ENCODE data around the gene BICC1. TPM values are rescaled to one million over a fixed set of nuclear protein-coding genes. Genes with fewer than 3 reads are reported as not detected.

BICC1 gene
- total and polyA plus RNA-seq, 2 donors (not counting 3 experiments of a cell fraction or from before 2014, with no cell fraction given): 0.06 to 0.29 TPM

DNA sequence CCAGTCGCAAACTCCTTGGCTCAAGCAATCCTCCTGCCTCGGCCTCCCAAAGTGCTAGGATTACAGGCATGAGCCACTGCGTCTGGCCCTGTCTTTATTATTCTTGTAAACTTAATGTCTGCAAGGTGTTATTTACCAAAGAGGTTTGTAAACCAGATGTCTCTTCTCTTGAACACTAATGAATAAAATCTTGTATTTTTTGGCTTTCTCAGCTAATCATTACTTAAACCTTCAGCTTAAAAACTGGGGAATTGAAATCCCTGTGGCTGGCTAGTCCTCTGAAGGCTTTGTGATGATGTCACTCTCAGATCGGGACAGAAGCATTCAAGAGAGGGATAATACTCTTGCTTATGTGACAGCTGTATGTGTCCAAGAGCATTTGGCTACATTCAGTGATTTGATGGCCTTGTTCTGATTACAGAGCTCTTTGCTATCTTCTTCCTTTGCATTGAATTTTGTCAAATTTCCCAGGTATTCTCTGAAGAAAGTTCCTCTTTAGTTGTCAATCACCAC is 130.3 kb downstream of the BICC1 start:
- no peaks in the 10 kb centered on the region for H3K9me3 ChIP-seq (replicated peaks; ENCODE audit: control insufficient read depth, insufficient read depth, low read length)
- H3K4me1 ChIP-seq (ENCODE audit: control insufficient read depth, extremely low read depth, insufficient read depth, low read length): peaks cover 2% of the 10 kb centered on the region
- BruUV-seq (replicated peaks): no TSS peak
- H3K36me3 ChIP-seq (ENCODE audit: control insufficient read depth in 2 of 2, extremely low read depth in 1 of 2, insufficient read depth in 2 of 2, low read length in 2 of 2): no peaks in the 10 kb centered on the region
- H3K9ac ChIP-seq (replicated peaks; ENCODE audit: extremely low read depth, insufficient read depth, low read length): no peak overlapping the region
- H3K4me3 ChIP-seq (replicated peaks in 1 of 3; ENCODE audit: insufficient read depth in 1 of 3, low read depth in 1 of 3, low read length in 3 of 3): no peak overlapping the region
- intact Hi-C loops (cut with micrococcal nuclease): loop anchor here (5.0 kb wide), 1 partner anchor 341 kb away; no protein-coding TSS in a partner anchor
- CTCF ChIA-PET: interaction anchor here (0.6 to 2.1 kb wide), 2 partner anchors 112 to 304 kb away, joined by 3 to 6 read pairs; no protein-coding TSS in a partner anchor
- H3K79me2 ChIP-seq (ENCODE audit: control insufficient read depth, insufficient read depth, low read length): no peaks in the 10 kb centered on the region
- TF ChIP-seq GATA2 (IDR thresholded peaks at IDR 0.05; ENCODE audit: insufficient read depth, insufficient read length, low read depth, low read length) (no peak), POLR2A (IDR thresholded peaks at IDR 0.05; ENCODE audit: low read depth, low read length) (no peak), EZH2 (IDR thresholded peaks at IDR 0.05; ENCODE audit: borderline replicate concordance, low read depth, low read length, severe bottlenecking) (no peak), POLR2AphosphoS5 (IDR thresholded peaks at IDR 0.05; ENCODE audit: insufficient read depth, low read depth, low read length) (no peak), FOS (IDR thresholded peaks at IDR 0.05; ENCODE audit: borderline replicate concordance, insufficient read depth, low read length) (no peak), MYC (IDR thresholded peaks at IDR 0.05; ENCODE audit: low read depth, low read length) (no peak), JUN (IDR thresholded peaks at IDR 0.05; ENCODE audit: borderline replicate concordance, insufficient read depth, insufficient read length, low read depth) (no peak)
- TF ChIP-seq, protein P1, sequence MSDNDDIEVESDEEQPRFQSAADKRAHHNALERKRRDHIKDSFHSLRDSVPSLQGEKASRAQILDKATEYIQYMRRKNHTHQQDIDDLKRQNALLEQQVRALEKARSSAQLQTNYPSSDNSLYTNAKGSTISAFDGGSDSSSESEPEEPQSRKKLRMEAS (IDR thresholded peaks at IDR 0.05; ENCODE audit: insufficient read depth, insufficient read length): no peak
- TF ChIP-seq, protein P2, sequence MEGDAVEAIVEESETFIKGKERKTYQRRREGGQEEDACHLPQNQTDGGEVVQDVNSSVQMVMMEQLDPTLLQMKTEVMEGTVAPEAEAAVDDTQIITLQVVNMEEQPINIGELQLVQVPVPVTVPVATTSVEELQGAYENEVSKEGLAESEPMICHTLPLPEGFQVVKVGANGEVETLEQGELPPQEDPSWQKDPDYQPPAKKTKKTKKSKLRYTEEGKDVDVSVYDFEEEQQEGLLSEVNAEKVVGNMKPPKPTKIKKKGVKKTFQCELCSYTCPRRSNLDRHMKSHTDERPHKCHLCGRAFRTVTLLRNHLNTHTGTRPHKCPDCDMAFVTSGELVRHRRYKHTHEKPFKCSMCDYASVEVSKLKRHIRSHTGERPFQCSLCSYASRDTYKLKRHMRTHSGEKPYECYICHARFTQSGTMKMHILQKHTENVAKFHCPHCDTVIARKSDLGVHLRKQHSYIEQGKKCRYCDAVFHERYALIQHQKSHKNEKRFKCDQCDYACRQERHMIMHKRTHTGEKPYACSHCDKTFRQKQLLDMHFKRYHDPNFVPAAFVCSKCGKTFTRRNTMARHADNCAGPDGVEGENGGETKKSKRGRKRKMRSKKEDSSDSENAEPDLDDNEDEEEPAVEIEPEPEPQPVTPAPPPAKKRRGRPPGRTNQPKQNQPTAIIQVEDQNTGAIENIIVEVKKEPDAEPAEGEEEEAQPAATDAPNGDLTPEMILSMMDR (IDR thresholded peaks at IDR 0.05; ENCODE audit: extremely low read depth in 1 of 2, insufficient read depth in 1 of 2, low read depth in 1 of 2, low read length in 2 of 2): no peak
- dilution Hi-C loops (cut with MboI; ENCODE audit: extremely low pct_ligation_motif_present, low sequenced_read_pairs): no loop called here
- DNase-seq (ENCODE audit: low read depth, low spot score): no peak
- H2AFZ ChIP-seq (ENCODE audit: low read depth, low read length): no peak overlapping the region
- no peaks in the 10 kb centered on the region for H3K27me3 ChIP-seq (ENCODE audit: control insufficient read depth in 2 of 2, insufficient read depth in 2 of 2, low read length in 2 of 2)
- no peak overlapping the region for H3K4me2 ChIP-seq (ENCODE audit: insufficient read depth, low read length)
- no peaks in the 10 kb centered on the region for H4K20me1 ChIP-seq (replicated peaks; ENCODE audit: control insufficient read depth, extremely low read depth, insufficient read depth, low read length)
- H3K9me1 ChIP-seq (replicated peaks; ENCODE audit: control insufficient read depth, extremely low read depth, insufficient read depth, low read length): no peaks in the 10 kb centered on the region
- no peak overlapping the region for H3K27ac ChIP-seq (ENCODE audit: insufficient read depth, low read depth, low read length)
- POLR2A ChIA-PET: no interaction called here
- no peak for FAIRE-seq
